Peyer's patch (tissue), 4 donors: ENCODE results near the gene DNAJB1.

ENCODE experiments used
- CTCF ChIP-seq, 6 experiments: fragments of 450-650 bp in 4 of 6; fragments of 200-600 bp in 2 of 6; sonication (generic) in 1 of 6; IDR thresholded peaks; one replicate each; pipeline ENCODE4 v1.5.1; 2017 to 2019; ENCODE audit warnings: antibody characterized with exemption in 6 of 6, mild to moderate bottlenecking in 3 of 6, moderate library complexity in 1 of 6
- POLR2A ChIP-seq, 2 donors: fragments of 450-650 bp; IDR thresholded peaks; one replicate each; pipeline ENCODE4 v1.5.1; 2017; ENCODE audit warnings: antibody characterized with exemption in 2 of 2, mild to moderate bottlenecking in 2 of 2, moderate library complexity in 2 of 2

DNA sequence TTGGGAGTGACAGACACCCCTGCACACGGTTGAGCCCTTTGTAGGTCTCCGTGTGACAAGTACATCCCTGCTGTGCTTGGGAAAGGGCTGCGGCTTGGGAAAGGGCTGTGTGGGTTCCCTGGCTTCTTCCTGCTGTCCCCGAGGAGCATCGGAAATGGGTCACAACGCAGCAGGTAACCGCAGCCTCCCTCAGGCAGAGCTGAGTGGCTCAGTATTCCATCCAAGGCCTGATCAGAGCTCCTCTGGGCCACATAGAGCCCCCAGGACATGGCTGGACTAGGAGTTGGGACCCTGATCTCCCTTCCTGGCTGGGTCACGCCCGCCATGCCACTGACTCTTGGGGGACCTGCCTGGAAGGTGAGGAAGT, 27.5 kb upstream of the DNAJB1 start:
- TF ChIP-seq CTCF (IDR thresholded peaks at IDR 0.05) (no peak), POLR2A (IDR thresholded peaks at IDR 0.05) (no peak)
